HG03342 (cell line): Measurements from ENCODE around the gene TMEM59.
"Not testable (repeated sequence)": the region's sequence is repeated elsewhere in the genome, so short reads cannot be mapped to it uniquely, and the experiment has no call there.

Experiments
- ATAC-seq: cut with Tn5 transposase; IDR thresholded peaks from one replicate; pipeline ENCODE4 v1.9.1; 2021; ENCODE audit warnings: mild to moderate bottlenecking, moderate library complexity; ENCODE audit not compliant: unreplicated experiment

TMEM59 gene

GRCh38 chr1:54013393-54014008 is 39.5 kb downstream of the TMEM59 start:
- ATAC-seq = no peak

DNA sequence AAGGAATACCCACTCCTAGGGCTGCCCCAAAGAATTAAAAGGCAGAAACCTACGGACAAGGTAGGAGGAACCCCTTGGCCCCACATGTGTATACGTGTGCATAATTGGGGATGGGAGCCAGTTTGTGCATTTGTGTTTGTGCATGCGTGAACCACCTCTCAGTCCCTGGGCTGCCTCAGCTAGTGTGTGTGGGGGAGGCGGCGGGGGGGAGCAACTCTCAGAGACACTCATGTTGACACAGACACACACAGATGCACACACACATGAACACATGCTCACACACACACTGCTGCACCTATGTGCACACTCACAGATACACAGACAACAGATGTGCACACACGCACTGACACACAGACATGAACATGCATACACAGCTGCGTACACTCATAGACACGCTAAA is 40.1 kb downstream of the TMEM59 start:
- no peak for ATAC-seq

- no peak for ATAC-seq
These were observed 41.0 kb downstream of the TMEM59 start for GRCh38 chr1:54012008-54012325.

DNA sequence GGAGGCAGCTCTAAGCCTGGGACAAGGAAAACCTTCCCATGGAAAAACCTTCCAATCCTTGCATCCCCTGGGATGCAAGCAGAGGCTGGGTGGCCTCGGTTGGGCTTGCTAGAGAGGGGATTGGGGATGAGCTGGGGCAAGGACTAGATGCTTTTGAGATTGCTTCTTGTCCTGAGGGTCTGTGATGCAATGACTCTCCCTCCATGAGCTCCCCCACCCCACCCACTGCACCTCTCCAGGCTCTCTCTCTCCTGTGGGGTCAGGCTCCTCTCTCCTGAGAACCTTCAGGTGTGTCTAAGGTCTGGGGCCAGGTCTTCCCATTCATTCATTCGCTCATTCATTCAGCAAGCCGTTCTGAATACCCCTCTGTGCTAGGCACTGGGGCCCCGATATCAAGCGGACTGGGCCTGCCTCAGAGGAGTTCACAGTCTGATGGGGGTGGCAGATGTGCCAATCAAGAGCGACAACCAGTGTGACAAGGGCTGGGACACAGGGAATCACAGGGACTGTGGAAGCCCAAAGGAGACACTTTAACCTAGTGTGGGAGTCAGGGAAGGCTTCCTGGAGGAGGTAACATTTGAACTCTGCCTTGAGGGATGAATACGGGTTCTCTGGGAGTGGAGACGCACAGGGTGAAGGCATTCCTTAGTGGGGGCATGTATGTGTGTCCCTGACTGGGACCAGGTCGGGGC is 41.5 kb downstream of the TMEM59 start:
- ATAC-seq = no peak

- ATAC-seq = no peak
These were observed 42.4 kb downstream of the TMEM59 start for GRCh38 chr1:54010415-54011117.

- ATAC-seq = no peak
These were observed 43.6 kb downstream of the TMEM59 start for GRCh38 chr1:54009406-54009805.

GRCh38 chr1:54008876-54009275 is 44.1 kb downstream of the TMEM59 start:
- ATAC-seq = no peak

GRCh38 chr1:54007613-54008012 is 45.4 kb downstream of the TMEM59 start:
- no peak for ATAC-seq

DNA sequence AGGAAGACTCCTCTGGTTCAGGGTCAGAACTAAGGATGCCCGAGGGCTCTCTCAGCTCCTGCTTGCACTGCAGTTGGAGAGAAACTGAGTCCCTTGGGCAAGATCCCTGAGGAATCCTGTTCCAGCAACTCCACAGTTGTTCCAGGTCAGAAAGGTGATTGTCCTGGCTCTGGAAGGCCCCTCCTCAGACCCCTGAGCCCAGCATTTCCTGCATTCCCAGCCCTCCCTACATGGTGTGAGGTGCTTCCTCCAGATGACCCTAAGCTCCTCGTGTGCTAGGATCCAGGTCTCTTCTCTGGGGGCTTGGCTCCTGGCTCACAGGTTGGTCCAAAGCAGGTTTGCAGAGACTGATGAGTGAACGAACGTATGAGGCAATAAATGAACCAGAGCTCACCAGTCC is 46.5 kb downstream of the TMEM59 start:
- ATAC-seq = no peak

GRCh38 chr1:54004481-54005049 is 48.4 kb downstream of the TMEM59 start:
- no peak for ATAC-seq

- ATAC-seq = not testable (repeated sequence)
These were observed 49.1 kb downstream of the TMEM59 start for GRCh38 chr1:54003750-54004480.

GRCh38 chr1:54003249-54003646 is 49.8 kb downstream of the TMEM59 start:
- ATAC-seq = no peak

- no peak for ATAC-seq
These were observed 50.3 kb downstream of the TMEM59 start for GRCh38 chr1:54002544-54003248.

- ATAC-seq = no peak
These were observed 51.4 kb downstream of the TMEM59 start for GRCh38 chr1:54001591-54001990.

GRCh38 chr1:53999920-54000319 is 53.1 kb downstream of the TMEM59 start:
- no peak for ATAC-seq

DNA sequence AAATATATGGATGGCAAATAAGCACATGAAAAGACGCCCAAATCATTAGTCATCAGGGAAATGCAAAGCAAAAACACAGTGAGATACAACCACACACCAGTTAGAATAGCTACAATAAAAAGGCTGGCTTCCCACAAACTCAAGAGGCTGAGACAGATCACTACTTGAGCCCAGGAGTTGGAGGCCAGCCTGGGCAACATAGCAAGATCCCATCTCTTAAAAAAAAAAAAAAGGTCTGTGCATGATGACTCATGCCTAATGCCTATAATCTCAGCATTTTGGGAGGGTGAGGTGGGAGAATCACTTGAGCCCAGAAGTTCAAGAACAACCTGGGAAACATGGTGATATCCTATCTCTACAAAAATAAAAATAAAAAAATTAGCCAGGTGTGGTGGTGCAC is 54.8 kb downstream of the TMEM59 start:
- no peak for ATAC-seq

GRCh38 chr1:53995683-53996082 is 57.3 kb downstream of the TMEM59 start:
- no peak for ATAC-seq

- not testable (repeated sequence) for ATAC-seq
These were observed 58.5 kb downstream of the TMEM59 start for GRCh38 chr1:53994516-53994915.

DNA sequence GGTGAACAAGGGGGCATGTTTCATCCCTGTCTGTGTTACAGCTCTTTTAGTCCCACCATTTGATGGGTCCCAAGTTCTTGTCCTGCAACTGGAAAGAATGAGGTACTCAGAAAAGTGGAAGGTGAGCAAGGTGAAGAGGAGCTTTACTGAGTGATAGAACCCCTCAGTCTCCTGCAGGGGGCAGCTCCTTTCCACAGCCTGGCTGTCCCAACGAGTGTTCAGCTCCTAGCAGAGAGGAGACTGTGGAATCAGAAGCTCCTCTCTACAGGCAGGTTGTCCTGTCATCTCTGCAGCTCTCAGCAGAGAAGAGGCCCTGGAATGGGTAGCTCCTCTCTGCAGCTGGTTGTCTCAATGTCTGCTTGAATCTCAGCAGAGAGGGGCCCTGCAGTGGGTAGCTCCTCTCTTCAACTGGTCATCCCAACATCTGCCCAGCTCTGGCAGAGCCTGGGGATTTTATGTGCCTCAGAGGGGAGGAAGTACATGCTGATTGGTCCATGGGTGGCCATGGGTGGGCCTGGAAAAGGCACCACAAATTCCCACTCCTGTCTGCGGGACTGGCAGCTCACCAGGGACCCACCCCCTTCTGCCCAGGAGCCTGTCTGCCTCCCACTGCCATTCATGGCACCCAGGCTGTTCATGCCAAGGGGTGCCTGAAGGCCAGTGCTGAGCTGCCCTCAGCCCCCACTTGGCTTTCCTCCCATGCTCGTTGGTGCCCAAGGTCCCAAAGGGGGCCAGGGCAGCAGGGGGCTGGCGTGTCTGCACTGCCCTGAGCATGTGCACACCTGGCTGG is 60.7 kb downstream of the TMEM59 start:
- no peak for ATAC-seq

DNA sequence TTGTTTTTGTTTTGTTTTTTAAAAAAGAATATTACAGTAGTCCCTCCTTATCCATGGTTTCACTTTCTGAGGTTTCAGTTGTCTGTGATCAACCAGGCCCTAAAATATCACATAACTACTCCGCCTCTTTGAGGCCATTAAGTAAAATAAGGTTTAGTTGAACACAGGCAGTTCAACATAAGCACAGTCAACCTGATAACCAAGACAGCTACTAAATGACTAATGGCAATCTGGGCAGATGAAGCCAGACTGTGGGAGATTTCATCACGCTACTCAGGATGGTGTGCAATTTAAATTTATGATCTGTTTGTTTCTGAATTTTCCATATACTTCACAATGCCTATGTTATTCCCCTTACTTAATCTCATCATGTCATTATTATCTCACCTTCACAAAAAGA is 65.1 kb downstream of the TMEM59 start:
- no peak for ATAC-seq
